SJCRH30 (cell line): ENCODE data around the gene OR52N4. TPM values are rescaled to one million over a fixed set of nuclear protein-coding genes. Genes with fewer than 3 reads are reported as not detected.
"Not testable (repeated sequence)": the region's sequence is repeated elsewhere in the genome, so short reads cannot be mapped to it uniquely, and the experiment has no call there.

Source experiments
- DNase-seq, 2 experiments: peaks; one replicate each; pipeline ENCODE4 v3.0.0-alpha.2; 2015 to 2020
- H3K27ac ChIP-seq: fragments of 250-450 bp; sonication (Bioruptor Pico); 2 replicates; pipeline ENCODE4 v1.5.1; 2020; ENCODE audit warnings: mild to moderate bottlenecking, moderate library complexity
- H3K27me3 ChIP-seq: fragments of 250-450 bp; sonication (Bioruptor Pico); 2 replicates; pipeline ENCODE4 v1.5.1; 2020; ENCODE audit warnings: mild to moderate bottlenecking, moderate library complexity
- H3K36me3 ChIP-seq: fragments of 250-450 bp; sonication (Bioruptor Pico); 2 replicates; pipeline ENCODE4 v1.5.1; 2020; ENCODE audit warnings: mild to moderate bottlenecking, moderate library complexity
- H3K4me1 ChIP-seq: fragments of 250-450 bp; sonication (Bioruptor Pico); 2 replicates; pipeline ENCODE4 v1.5.1; 2020; ENCODE audit warnings: mild to moderate bottlenecking, moderate library complexity
- H3K4me3 ChIP-seq: fragments of 250-450 bp; sonication (Bioruptor Pico); 2 replicates; pipeline ENCODE4 v1.5.1; 2020; ENCODE audit warnings: mild to moderate bottlenecking, moderate library complexity
- H3K9me3 ChIP-seq: fragments of 250-450 bp; sonication (Bioruptor Pico); replicated peaks from 2 replicates; pipeline ENCODE4 v1.5.1; 2020; ENCODE audit warnings: mild to moderate bottlenecking, moderate library complexity
- total RNA-seq: library from RNA; depleted of rRNA; stranded (reverse); fragments of >200 nt; shearing (Covaris generic); gene quantifications from 2 replicates; pipeline ENCODE4 v1.2.3, GENCODE V29; 2014; rRNA removed

OR52N4 gene
- total RNA-seq, result not detected in 2 replicates

GRCh38 chr11:5753943-5754342 is at the start of gene OR52N4:
Gene OR52N4, plus strand, starts transcription at chr11:5754243. Its CDS starts 498 bp downstream, at chr11:5754741.
- no peaks in the 10 kb centered on the region for H3K4me1 ChIP-seq
- H3K4me3 ChIP-seq, result no peak within 1 kb of the TSS
- no peak for DNase-seq
- no peaks in the 10 kb centered on the region for H3K9me3 ChIP-seq
- H3K27me3 ChIP-seq, result no peaks in the 10 kb centered on the region
- H3K27ac ChIP-seq, result no peak within 1 kb of the TSS
- H3K36me3 ChIP-seq, result no peaks in the 10 kb centered on the region

DNA sequence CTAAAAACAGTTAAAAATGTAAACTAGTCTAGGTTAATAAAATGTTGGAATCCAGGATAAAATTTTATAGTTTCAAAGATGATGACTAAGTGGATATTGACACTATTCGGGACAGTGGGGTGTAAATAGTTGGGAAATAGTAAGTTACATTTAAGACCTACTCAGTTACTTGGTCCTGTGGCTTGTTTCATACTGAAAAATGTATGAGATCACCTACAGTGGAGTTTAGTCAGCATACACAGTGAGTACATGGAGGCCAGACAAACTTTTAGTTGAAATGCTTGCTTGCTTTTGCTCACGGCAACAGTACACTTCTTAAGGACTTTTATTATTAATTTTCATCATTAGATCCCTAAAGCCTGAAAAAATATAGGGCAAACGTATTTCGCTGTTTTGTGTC is 48.4 kb upstream of the OR52N4 start:
- Histone ChIP-seq H3K9me3 (no peaks in the 10 kb centered on the region), H3K4me1 (no peaks in the 10 kb centered on the region), H3K36me3 (no peaks in the 10 kb centered on the region), H3K27ac (no peak overlapping the region), H3K27me3 (no peaks in the 10 kb centered on the region), H3K4me3 (no peak overlapping the region)
- no peak for DNase-seq

DNA sequence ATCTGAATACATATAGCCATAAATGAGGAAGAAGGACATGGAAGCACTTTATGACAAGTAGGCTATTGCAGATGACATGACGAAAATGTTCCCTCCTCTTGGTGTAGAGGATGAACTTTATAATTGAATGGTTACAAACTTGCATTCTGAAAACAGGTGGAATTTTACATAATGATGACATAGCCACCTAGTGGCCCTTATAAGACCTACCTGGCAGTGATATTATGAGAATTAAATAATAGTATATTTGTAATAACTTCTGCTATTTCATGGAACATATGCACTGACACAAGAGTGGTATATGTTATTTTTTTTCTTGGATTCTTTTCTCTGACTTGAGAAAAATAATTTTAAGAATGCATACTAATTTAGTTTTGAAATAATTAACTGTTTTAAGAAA is 41.5 kb upstream of the OR52N4 start:
- no peak for DNase-seq
- H3K36me3 ChIP-seq, result no peaks in the 10 kb centered on the region
- H3K9me3 ChIP-seq, result no peaks in the 10 kb centered on the region

DNA sequence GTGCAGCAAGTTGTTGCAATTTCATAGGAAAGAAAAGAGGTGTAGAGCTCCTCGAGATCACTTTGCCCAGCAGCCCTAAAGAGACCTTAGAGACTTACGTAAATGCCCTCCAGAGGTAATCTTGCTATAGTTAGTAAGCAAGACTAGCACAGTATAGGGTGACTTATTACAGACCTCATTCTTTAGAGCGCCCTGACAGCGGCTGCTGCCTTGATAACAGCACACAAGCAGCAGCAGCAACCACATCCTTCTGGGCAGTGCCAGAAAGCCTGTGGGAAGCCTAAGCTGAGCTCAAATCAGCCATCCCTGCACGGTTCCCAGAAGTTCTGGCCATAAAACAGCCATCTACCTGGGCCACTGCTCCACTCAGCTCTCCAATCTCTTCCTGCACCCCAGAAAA is 40.3 kb upstream of the OR52N4 start:
- H3K4me1 ChIP-seq, result no peaks in the 10 kb centered on the region

More for the DNA sequence above, 41.5 kb upstream of the OR52N4 start:
- Histone ChIP-seq H3K4me1 (no peaks in the 10 kb centered on the region), H3K27me3 (no peaks in the 10 kb centered on the region), H3K4me3 (no peak overlapping the region), H3K27ac (no peak overlapping the region)

GRCh38 chr11:5716518-5716917 is 37.5 kb upstream of the OR52N4 start:
- H3K36me3 ChIP-seq, H3K4me1 ChIP-seq, H3K27ac ChIP-seq, DNase-seq, H3K4me3 ChIP-seq, H3K27me3 ChIP-seq, H3K9me3 ChIP-seq: not testable (repeated sequence)

More for the DNA sequence above, 40.3 kb upstream of the OR52N4 start:
- H3K9me3 ChIP-seq, result no peaks in the 10 kb centered on the region
- H3K36me3 ChIP-seq, result no peaks in the 10 kb centered on the region
- H3K27ac ChIP-seq, result no peak overlapping the region
- no peak for DNase-seq
- no peaks in the 10 kb centered on the region for H3K27me3 ChIP-seq
- no peak overlapping the region for H3K4me3 ChIP-seq

- H3K36me3 ChIP-seq, result no peaks in the 10 kb centered on the region
- H3K4me1 ChIP-seq, result no peaks in the 10 kb centered on the region
- no peaks in the 10 kb centered on the region for H3K27me3 ChIP-seq
- H3K4me3 ChIP-seq, result no peak overlapping the region
- H3K27ac ChIP-seq, result no peak overlapping the region
- no peaks in the 10 kb centered on the region for H3K9me3 ChIP-seq
- DNase-seq, result no peak
Observed at GRCh38 chr11:5719703-5720495, 34.1 kb upstream of the OR52N4 start.

- H3K4me3 ChIP-seq, result no peak overlapping the region
- no peaks in the 10 kb centered on the region for H3K9me3 ChIP-seq
- no peaks in the 10 kb centered on the region for H3K27me3 ChIP-seq
- H3K27ac ChIP-seq, result no peak overlapping the region
- no peaks in the 10 kb centered on the region for H3K4me1 ChIP-seq
- no peaks in the 10 kb centered on the region for H3K36me3 ChIP-seq
- no peak for DNase-seq
Observed at GRCh38 chr11:5722622-5723021, 31.4 kb upstream of the OR52N4 start.

DNA sequence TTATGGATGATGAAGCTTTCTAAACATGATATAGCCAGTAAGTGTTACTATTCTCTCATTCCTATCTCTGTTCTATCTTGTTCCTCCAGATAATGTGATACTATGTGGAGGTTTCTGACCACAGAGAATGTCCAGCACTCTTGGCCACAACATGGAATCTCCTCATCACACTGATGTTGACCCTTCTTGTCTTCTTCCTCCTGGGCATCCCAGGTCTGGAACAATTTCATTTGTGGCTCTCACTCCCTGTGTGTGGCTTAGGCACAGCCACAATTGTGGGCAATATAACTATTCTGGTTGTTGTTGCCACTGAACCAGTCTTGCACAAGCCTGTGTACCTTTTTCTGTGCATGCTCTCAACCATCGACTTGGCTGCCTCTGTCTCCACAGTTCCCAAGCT is 27.7 kb upstream of the OR52N4 start:
- H3K36me3 ChIP-seq, result no peaks in the 10 kb centered on the region
- no peaks in the 10 kb centered on the region for H3K9me3 ChIP-seq
- no peaks in the 10 kb centered on the region; the same call in 1 of the 2 replicates for H3K27me3 ChIP-seq
- no peaks in the 10 kb centered on the region for H3K4me1 ChIP-seq
- no peak for DNase-seq
- H3K4me3 ChIP-seq, result no peak overlapping the region
- H3K27ac ChIP-seq, result no peak overlapping the region

GRCh38 chr11:5727691-5728090 is 26.4 kb upstream of the OR52N4 start:
- H3K36me3 ChIP-seq, result no peaks in the 10 kb centered on the region
- no peaks in the 10 kb centered on the region for H3K9me3 ChIP-seq
- no peak for DNase-seq
- no peak overlapping the region for H3K4me3 ChIP-seq
- H3K27me3 ChIP-seq, result no peaks in the 10 kb centered on the region; the same call in 1 of the 2 replicates
- no peak overlapping the region for H3K27ac ChIP-seq
- H3K4me1 ChIP-seq, result no peaks in the 10 kb centered on the region

- no peak for DNase-seq
- Histone ChIP-seq H3K4me1 (no peaks in the 10 kb centered on the region), H3K9me3 (no peaks in the 10 kb centered on the region), H3K27ac (no peak within 1 kb of the TSS), H3K27me3 (peaks cover 6% of the 10 kb centered on the region; the same call in 1 of the 2 replicates), H3K36me3 (no peaks in the 10 kb centered on the region), H3K4me3 (no peak within 1 kb of the TSS)
Observed at GRCh38 chr11:5736396-5736795, 17.6 kb upstream of the OR52N4 start, which contains the start of gene OR56B1. Gene OR56B1, plus strand, starts transcription at chr11:5736448. Its CDS starts 69 bp downstream, at chr11:5736517.

DNA sequence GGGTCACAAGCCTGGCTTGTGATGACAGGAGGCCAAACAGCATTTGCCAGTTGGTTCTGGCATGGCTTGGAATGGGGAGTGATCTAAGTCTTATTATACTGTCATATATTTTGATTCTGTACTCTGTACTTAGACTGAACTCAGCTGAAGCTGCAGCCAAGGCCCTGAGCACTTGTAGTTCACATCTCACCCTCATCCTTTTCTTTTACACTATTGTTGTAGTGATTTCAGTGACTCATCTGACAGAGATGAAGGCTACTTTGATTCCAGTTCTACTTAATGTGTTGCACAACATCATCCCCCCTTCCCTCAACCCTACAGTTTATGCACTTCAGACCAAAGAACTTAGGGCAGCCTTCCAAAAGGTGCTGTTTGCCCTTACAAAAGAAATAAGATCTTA is 17.0 kb upstream of the OR52N4 start:
- H3K27me3 ChIP-seq, result peaks cover 6% of the 10 kb centered on the region; the same call in 1 of the 2 replicates
- H3K4me3 ChIP-seq, result no peak overlapping the region
- H3K4me1 ChIP-seq, result no peaks in the 10 kb centered on the region
- no peak overlapping the region for H3K27ac ChIP-seq
- H3K9me3 ChIP-seq, result no peaks in the 10 kb centered on the region
- no peaks in the 10 kb centered on the region for H3K36me3 ChIP-seq
- no peak for DNase-seq

- Histone ChIP-seq H3K9me3 (no peaks in the 10 kb centered on the region), H3K4me3 (no peak overlapping the region), H3K36me3 (no peaks in the 10 kb centered on the region), H3K27ac (no peak overlapping the region), H3K4me1 (no peaks in the 10 kb centered on the region), H3K27me3 (peaks cover 6% of the 10 kb centered on the region; the same call in 1 of the 2 replicates)
- DNase-seq, result no peak
Observed at GRCh38 chr11:5737670-5738392, 16.2 kb upstream of the OR52N4 start.

GRCh38 chr11:5738431-5738830 is 15.6 kb upstream of the OR52N4 start:
- no peak for DNase-seq
- no peaks in the 10 kb centered on the region for H3K36me3 ChIP-seq
- H3K4me3 ChIP-seq, result no peak overlapping the region
- no peaks in the 10 kb centered on the region for H3K4me1 ChIP-seq
- H3K9me3 ChIP-seq, result no peaks in the 10 kb centered on the region
- H3K27me3 ChIP-seq, result peaks cover 6% of the 10 kb centered on the region; the same call in 1 of the 2 replicates
- H3K27ac ChIP-seq, result no peak overlapping the region

DNA sequence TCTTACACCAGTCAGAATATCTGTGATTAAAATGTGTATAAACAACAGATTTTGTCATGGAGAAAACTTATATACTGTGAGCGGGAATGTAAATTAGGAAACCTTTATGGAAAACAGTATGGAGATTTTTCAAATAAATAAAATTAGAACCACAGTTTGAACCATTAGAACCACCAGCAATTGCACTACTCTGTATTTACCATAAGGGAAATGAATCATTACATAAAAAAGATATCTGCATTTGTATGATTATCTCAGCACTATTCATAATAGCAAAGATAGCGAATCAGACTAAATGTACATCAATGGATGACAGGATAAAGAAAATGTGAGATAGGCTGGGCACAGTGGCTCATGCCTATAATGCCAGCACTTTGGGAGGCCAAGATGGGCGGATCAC is 7.4 kb upstream of the OR52N4 start:
- H3K27ac ChIP-seq, result no peak overlapping the region
- no peak for DNase-seq
- H3K4me1 ChIP-seq, result no peaks in the 10 kb centered on the region
- no peaks in the 10 kb centered on the region for H3K36me3 ChIP-seq
- no peak overlapping the region for H3K4me3 ChIP-seq
- no peaks in the 10 kb centered on the region for H3K9me3 ChIP-seq
- H3K27me3 ChIP-seq, result no peaks in the 10 kb centered on the region

- DNase-seq, result no peak
- no peaks in the 10 kb centered on the region for H3K9me3 ChIP-seq
- H3K4me1 ChIP-seq, result no peaks in the 10 kb centered on the region
- H3K4me3 ChIP-seq, result no peak overlapping the region
- no peaks in the 10 kb centered on the region for H3K27me3 ChIP-seq
- H3K36me3 ChIP-seq, result no peaks in the 10 kb centered on the region
- no peak overlapping the region for H3K27ac ChIP-seq
Observed at GRCh38 chr11:5749836-5750235, 4.2 kb upstream of the OR52N4 start.
